OCI-LY1 (cell line): Measurements from ENCODE around the gene SMURF2.

Source experiments
- H2AFZ ChIP-seq: fragments of 200-600 bp; sonication (generic), shearing (Covaris generic); 2 replicates; pipeline ENCODE4 v1.6.0; 2014; ENCODE audit warnings: antibody characterized with exemption, mild to moderate bottlenecking, low read length
- H3F3A ChIP-seq: fragments of 200-600 bp; sonication (generic), shearing (Covaris generic); 2 replicates; pipeline ENCODE4 v1.6.0; 2014; ENCODE audit warnings: mild to moderate bottlenecking, antibody characterized with exemption, low read length, moderate library complexity; ENCODE audit not compliant: insufficient read depth
- H3K27ac ChIP-seq: fragments of 200-600 bp; sonication (generic); 2 replicates; pipeline ENCODE4 v1.5.1; 2014; ENCODE audit warnings: low read length, mixed run types, mild to moderate bottlenecking, low read depth; ENCODE audit not compliant: poor library complexity, severe bottlenecking
- H3K27me3 ChIP-seq: fragments of 200-600 bp; sonication (generic); 2 replicates; pipeline ENCODE4 v1.6.0; 2014; ENCODE audit warnings: antibody characterized with exemption, mild to moderate bottlenecking, low read length, moderate library complexity; ENCODE audit not compliant: insufficient read depth
- H3K36me3 ChIP-seq: fragments of 200-600 bp; sonication (generic); 2 replicates; pipeline ENCODE4 v1.6.1; 2014; ENCODE audit warnings: mild to moderate bottlenecking, antibody characterized with exemption, low read length, moderate library complexity, mixed read lengths; ENCODE audit not compliant: insufficient read depth
- H3K4me1 ChIP-seq: fragments of 200-600 bp; sonication (generic); 2 replicates; pipeline ENCODE4 v1.5.1; 2014; ENCODE audit warnings: mild to moderate bottlenecking, low read length, moderate library complexity; ENCODE audit not compliant: insufficient read depth, severe bottlenecking
- H3K4me2 ChIP-seq: fragments of 200-600 bp; sonication (generic), shearing (Covaris generic); 2 replicates; pipeline ENCODE4 v1.6.1; 2014; ENCODE audit warnings: low read length
- H3K4me3 ChIP-seq: fragments of 200-600 bp; sonication (generic); 2 replicates; pipeline ENCODE4 v1.5.1; 2014; ENCODE audit warnings: low read length, low read depth, mild to moderate bottlenecking, mixed read lengths; ENCODE audit not compliant: poor library complexity, severe bottlenecking
- H3K79me2 ChIP-seq: fragments of 200-600 bp; shearing (Covaris generic); 2 replicates; pipeline ENCODE4 v1.6.1; 2016; ENCODE audit warnings: mixed run types, low read length, mixed read lengths; ENCODE audit not compliant: insufficient read depth
- H3K9ac ChIP-seq: fragments of 200-600 bp; sonication (generic), shearing (Covaris generic); 2 replicates; pipeline ENCODE4 v1.6.1; 2014; ENCODE audit warnings: mild to moderate bottlenecking, low read length, mixed read lengths
- H3K9me2 ChIP-seq: fragments of 200-600 bp; sonication (generic), shearing (Covaris generic); 2 replicates; pipeline ENCODE4 v1.6.1; 2014; ENCODE audit warnings: low read depth, mild to moderate bottlenecking, low read length, mixed read lengths
- H3K9me3 ChIP-seq: fragments of 200-600 bp; shearing (Covaris generic); 2 replicates; pipeline ENCODE4 v1.6.1; 2014; ENCODE audit warnings: low read length, mixed read lengths
- H4K20me1 ChIP-seq: fragments of 200-600 bp; sonication (generic), shearing (Covaris generic); 2 replicates; pipeline ENCODE4 v1.6.0; 2016; ENCODE audit warnings: mild to moderate bottlenecking, low read length; ENCODE audit not compliant: insufficient read depth
- CTCF ChIP-seq: fragments of 200-600 bp; sonication (generic), shearing (Covaris generic); IDR thresholded peaks from 2 replicates; pipeline ENCODE4 v1.5.1; 2017; ENCODE audit warnings: mild to moderate bottlenecking, antibody characterized with exemption, low read length, moderate library complexity, mixed read lengths
- EZH2 ChIP-seq: fragments of 200-600 bp; sonication (generic), shearing (Covaris generic); IDR thresholded peaks from 2 replicates; pipeline ENCODE4 v1.8.0; 2017; ENCODE audit warnings: borderline replicate concordance, mixed run types, mild to moderate bottlenecking, antibody characterized with exemption, low read length, moderate library complexity, mixed read lengths

The SMURF2 gene

GRCh38 chr17:64653985-64654355, 8.1 kb downstream of the SMURF2 start:
- peaks cover 37% of the 10 kb centered on the region for H3K79me2 ChIP-seq

GRCh38 chr17:64653325-64653984, 8.7 kb downstream of the SMURF2 start:
- H3K9me2 ChIP-seq: no peaks in the 10 kb centered on the region
- H3F3A ChIP-seq: peaks cover 4% of the 10 kb centered on the region; the same call in 1 of the 2 replicates

More at GRCh38 chr17:64653985-64654355, 8.1 kb downstream of the SMURF2 start:
- TF ChIP-seq EZH2 (no peak), CTCF (no peak)
- Histone ChIP-seq H3K9me2 (no peaks in the 10 kb centered on the region), H3K4me2 (no peak overlapping the region), H3K36me3 (no peaks in the 10 kb centered on the region; the same call in 1 of the 2 replicates), H3F3A (peaks cover 6% of the 10 kb centered on the region; the same call in 1 of the 2 replicates), H3K27me3 (no peaks in the 10 kb centered on the region), H4K20me1 (no peaks in the 10 kb centered on the region), H2AFZ (no peak overlapping the region), H3K9me3 (peaks cover 9% of the 10 kb centered on the region; the same call in 1 of the 2 replicates), H3K27ac (no peak overlapping the region), H3K4me1 (no peaks in the 10 kb centered on the region), H3K4me3 (no peak overlapping the region), H3K9ac (no peak overlapping the region)

GRCh38 chr17:64651889-64652288, 10.2 kb downstream of the SMURF2 start:
- H3K36me3 ChIP-seq: no peaks in the 10 kb centered on the region; the same call in 1 of the 2 replicates
- H3K4me3 ChIP-seq: no peak overlapping the region
- peaks cover 30% of the 10 kb centered on the region for H3K79me2 ChIP-seq
- no peak overlapping the region for H2AFZ ChIP-seq
- H3K9me3 ChIP-seq: peaks cover 9% of the 10 kb centered on the region; the same call in 1 of the 2 replicates
- peaks cover 4% of the 10 kb centered on the region; the same call in 1 of the 2 replicates for H3F3A ChIP-seq
- H3K9me2 ChIP-seq: no peaks in the 10 kb centered on the region
- H3K27me3 ChIP-seq: no peaks in the 10 kb centered on the region
- no peaks in the 10 kb centered on the region for H4K20me1 ChIP-seq
- no peaks in the 10 kb centered on the region for H3K4me1 ChIP-seq
- H3K27ac ChIP-seq: no peak overlapping the region
- H3K4me2 ChIP-seq: no peak overlapping the region
- TF ChIP-seq CTCF (no peak), EZH2 (no peak)
- H3K9ac ChIP-seq: no peak overlapping the region

More at GRCh38 chr17:64653325-64653984, 8.7 kb downstream of the SMURF2 start:
- Histone ChIP-seq H3K27ac (no peak overlapping the region), H3K4me3 (no peak overlapping the region), H3K9ac (no peak overlapping the region), H4K20me1 (no peaks in the 10 kb centered on the region), H3K79me2 (peaks cover 37% of the 10 kb centered on the region), H3K36me3 (no peaks in the 10 kb centered on the region; the same call in 1 of the 2 replicates), H3K9me3 (peaks cover 9% of the 10 kb centered on the region; the same call in 1 of the 2 replicates), H3K4me1 (no peaks in the 10 kb centered on the region), H3K4me2 (no peak overlapping the region), H3K27me3 (no peaks in the 10 kb centered on the region), H2AFZ (no peak overlapping the region)
- TF ChIP-seq EZH2 (no peak), CTCF (no peak)
